Sigmoid colon (tissue), 4 donors: ENCODE data around the gene BMP5.
A peak's percentile ranks its signal among the peaks of the same experiment; 100 is the strongest.

Source experiments
- CTCF ChIP-seq, 4 experiments: fragments of 450-650 bp in 3 of 4; fragments of 200-600 bp in 1 of 4; IDR thresholded peaks; one replicate each; pipeline ENCODE4 v1.5.1; 2016 to 2019; ENCODE audit warnings: antibody characterized with exemption in 4 of 4, mild to moderate bottlenecking in 3 of 4, moderate library complexity in 2 of 4
- POLR2A ChIP-seq, 2 donors: fragments of 450-650 bp; IDR thresholded peaks; one replicate each; pipeline ENCODE4 v1.6.1; 2016; ENCODE audit warnings: antibody characterized with exemption in 2 of 2, mild to moderate bottlenecking in 2 of 2, moderate library complexity in 2 of 2
- POLR2AphosphoS5 ChIP-seq, 4 donors: sonication (generic); formaldehyde crosslinking; IDR thresholded peaks; one replicate each; pipeline ENCODE4 v1.6.1; 2017; ENCODE audit warnings: antibody characterized with exemption in 4 of 4

GRCh38 chr6:55886185-55886836, 10.9 kb upstream of the BMP5 start:
- peak in 3 of 4 experiments; percentile 12 to 41 (median 19) for TF ChIP-seq CTCF (IDR thresholded peaks at IDR 0.05)
- TF ChIP-seq POLR2A (IDR thresholded peaks at IDR 0.05): no peak
- TF ChIP-seq POLR2AphosphoS5 (IDR thresholded peaks at IDR 0.05): no peak
